Heart left ventricle (tissue), 13 donors: Measurements from ENCODE around the gene MYO7B.

ENCODE experiments used
- POLR2A ChIP-seq, 2 donors: fragments of 450-650 bp; IDR thresholded peaks; one replicate each; pipeline ENCODE4 v1.6.1; 2017; ENCODE audit warnings: antibody characterized with exemption in 2 of 2, mild to moderate bottlenecking in 2 of 2, moderate library complexity in 2 of 2
- TF ChIP-seq, protein P1 (sequence below), 12 donors: fragments of 200-600 bp; sonication (generic) in 4 of 12; IDR thresholded peaks; one replicate each; pipeline versions ENCODE4 v1.5.0 to v1.8.0; 2018 to 2022; ENCODE audit warnings: antibody characterized with exemption in 12 of 12, mild to moderate bottlenecking in 5 of 12
- donor health status: ischemic (EF 13 %, LVEDD 7.1; RV severe dilation, severe dysfunction).
- donor health status: DM: no; HTN: yes; CAD: no.
- donor health status: DM: no; HTN: no; CAD: no.
- donor health status: ischemic (EF 25% LVEDD 6.9; RV normal size, moderate dysfunction).
- donor health status: ischemic (EF 25% LVEDD 5.7; RV mildly dilated, moderate dysfunction).
- donor health status: ischemic (EF 35%, LVEDD 5.7; RV mildly dilated, moderate dysfunction).
- donor health status: nonischemic (EF 11% LVEDD 7.7; RV severe dilation, severe dysfunction).
- donor health status: DM: yes; HTN: yes; CAD: no.
- donor health status: PGD.
- donor health status: ischemic (EF 29% LVEDD 5.4; RV normal size, mild dysfunction).
- donor health status: nonischemic (EF 23%, LVEDD 6.1; RV moderate dilation, normal function).

DNA sequence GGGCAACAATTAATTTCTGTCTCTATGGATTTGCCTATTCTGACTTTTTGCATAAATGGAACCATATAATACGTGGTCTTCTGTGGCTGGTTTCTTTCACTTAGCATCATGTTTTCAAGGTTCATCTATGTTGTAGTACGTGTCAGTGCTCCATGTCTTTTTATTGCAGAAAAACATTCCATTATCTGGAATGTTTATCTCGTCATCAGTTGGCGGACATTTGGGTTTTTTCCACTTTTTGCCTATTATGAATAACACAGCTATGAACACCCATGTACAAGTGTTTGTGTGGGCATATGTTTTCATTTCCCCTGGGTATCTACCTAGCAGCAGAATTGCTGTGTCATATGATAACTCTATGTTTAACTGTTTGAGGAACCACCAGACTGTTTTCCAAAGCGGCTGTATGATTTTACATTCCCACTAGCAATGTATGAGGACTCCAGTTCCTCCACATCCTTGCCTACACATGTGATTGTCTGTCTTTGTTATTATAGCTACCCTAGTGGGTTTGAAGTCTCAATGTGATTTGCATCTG, 49.9 kb downstream of the MYO7B start:
- TF ChIP-seq, protein P1, sequence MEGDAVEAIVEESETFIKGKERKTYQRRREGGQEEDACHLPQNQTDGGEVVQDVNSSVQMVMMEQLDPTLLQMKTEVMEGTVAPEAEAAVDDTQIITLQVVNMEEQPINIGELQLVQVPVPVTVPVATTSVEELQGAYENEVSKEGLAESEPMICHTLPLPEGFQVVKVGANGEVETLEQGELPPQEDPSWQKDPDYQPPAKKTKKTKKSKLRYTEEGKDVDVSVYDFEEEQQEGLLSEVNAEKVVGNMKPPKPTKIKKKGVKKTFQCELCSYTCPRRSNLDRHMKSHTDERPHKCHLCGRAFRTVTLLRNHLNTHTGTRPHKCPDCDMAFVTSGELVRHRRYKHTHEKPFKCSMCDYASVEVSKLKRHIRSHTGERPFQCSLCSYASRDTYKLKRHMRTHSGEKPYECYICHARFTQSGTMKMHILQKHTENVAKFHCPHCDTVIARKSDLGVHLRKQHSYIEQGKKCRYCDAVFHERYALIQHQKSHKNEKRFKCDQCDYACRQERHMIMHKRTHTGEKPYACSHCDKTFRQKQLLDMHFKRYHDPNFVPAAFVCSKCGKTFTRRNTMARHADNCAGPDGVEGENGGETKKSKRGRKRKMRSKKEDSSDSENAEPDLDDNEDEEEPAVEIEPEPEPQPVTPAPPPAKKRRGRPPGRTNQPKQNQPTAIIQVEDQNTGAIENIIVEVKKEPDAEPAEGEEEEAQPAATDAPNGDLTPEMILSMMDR (IDR thresholded peaks at IDR 0.05) = no peak
- no peak for TF ChIP-seq POLR2A (IDR thresholded peaks at IDR 0.05)
